ENCODE data around the gene LCK.

- no peak for TF ChIP-seq EZH2 (IDR thresholded peaks at IDR 0.05; ENCODE audit: insufficient read depth, poor library complexity, severe bottlenecking)
- no peak for TF ChIP-seq EZH2phosphoT487 (IDR thresholded peaks at IDR 0.05; ENCODE audit: insufficient read depth, low read depth)
Observed at GRCh38 chr1:32221581-32221979, 29.5 kb upstream of the LCK start.
